Stimulated activated CD4-positive, alpha-beta T cell treated with anti-CD3 and anti-CD28 coated beads, Interleukin-4, amount 100 ng/mL, for 48 hours (primary cell): Measurements from ENCODE around the gene AP4E1.
"Not testable (repeated sequence)": the region's sequence is repeated elsewhere in the genome, so short reads cannot be mapped to it uniquely, and the experiment has no call there.

ENCODE experiments used
- DNase-seq, 2 donors: peaks; one replicate each; pipeline ENCODE4 v3.0.0-alpha.2; 2020; ENCODE audit warnings: low read depth in 2 of 2

Gene AP4E1

GRCh38 chr15:50945725-50946124 lies 37.2 kb downstream of the AP4E1 start:
- no peak for DNase-seq

- DNase-seq: not testable (repeated sequence)
Observed at GRCh38 chr15:50950745-50951144, 42.3 kb downstream of the AP4E1 start.

- no peak for DNase-seq
Observed at GRCh38 chr15:50953302-50953701, 44.8 kb downstream of the AP4E1 start.

- not testable (repeated sequence) for DNase-seq
Observed at GRCh38 chr15:50954837-50955236, 46.4 kb downstream of the AP4E1 start.

GRCh38 chr15:50959717-50960116 lies 51.2 kb downstream of the AP4E1 start:
- DNase-seq: no peak

GRCh38 chr15:50964075-50964474 lies 55.6 kb downstream of the AP4E1 start:
- DNase-seq: no peak

GRCh38 chr15:50968353-50968752 lies 59.9 kb downstream of the AP4E1 start:
- DNase-seq: no peak

GRCh38 chr15:50970524-50970923 lies 62.0 kb downstream of the AP4E1 start:
- DNase-seq: no peak

GRCh38 chr15:50971115-50971514 lies 62.6 kb downstream of the AP4E1 start:
- no peak for DNase-seq

- no peak for DNase-seq
Observed at GRCh38 chr15:50971542-50971941, 63.1 kb downstream of the AP4E1 start.

GRCh38 chr15:50973605-50974004 lies 65.1 kb downstream of the AP4E1 start:
- DNase-seq: no peak

GRCh38 chr15:50977162-50977561 lies 68.7 kb downstream of the AP4E1 start:
- no peak for DNase-seq

GRCh38 chr15:50978580-50978979 lies 70.1 kb downstream of the AP4E1 start:
- no peak for DNase-seq

- DNase-seq: no peak
Observed at GRCh38 chr15:50979041-50979440, 70.6 kb downstream of the AP4E1 start.

- DNase-seq: no peak
Observed at GRCh38 chr15:50993598-50993997, 85.1 kb downstream of the AP4E1 start.

- no peak for DNase-seq
Observed at GRCh38 chr15:50996641-50997040, 88.2 kb downstream of the AP4E1 start.

GRCh38 chr15:50997371-50998051 lies 89.0 kb downstream of the AP4E1 start:
- no peak for DNase-seq

GRCh38 chr15:51004103-51004551 lies 95.6 kb downstream of the AP4E1 start:
- DNase-seq: no peak

- DNase-seq: no peak
Observed at GRCh38 chr15:51006336-51006985, 98.0 kb downstream of the AP4E1 start.

- DNase-seq: no peak
Observed at GRCh38 chr15:51007131-51007666, 98.7 kb downstream of the AP4E1 start.

GRCh38 chr15:51011212-51011611 lies 102.7 kb downstream of the AP4E1 start:
- DNase-seq: no peak

- DNase-seq: no peak
Observed at GRCh38 chr15:51016615-51017014, 108.1 kb downstream of the AP4E1 start.

GRCh38 chr15:51022206-51022605 lies 113.7 kb downstream of the AP4E1 start:
- DNase-seq: no peak
